Rectal smooth muscle tissue (tissue), 1 donor: ENCODE measurements around the gene HDAC9.
"Not testable (repeated sequence)": the region's sequence is repeated elsewhere in the genome, so short reads cannot be mapped to it uniquely, and the experiment has no call there.

Experiments used
- H3K27ac ChIP-seq: one replicate; pipeline ENCODE4 v1.7.0; 2013; ENCODE audit warnings: low read depth, low read length, inconsistent platforms
- H3K27me3 ChIP-seq: one replicate; pipeline ENCODE4 v1.7.0; 2013; ENCODE audit warnings: low read length; ENCODE audit not compliant: control insufficient read depth, insufficient read depth
- H3K36me3 ChIP-seq: one replicate; pipeline ENCODE4 v1.7.0; 2013; ENCODE audit warnings: low read length; ENCODE audit not compliant: control insufficient read depth, insufficient read depth
- H3K4me1 ChIP-seq: one replicate; pipeline ENCODE4 v1.7.0; 2013; ENCODE audit warnings: low read length; ENCODE audit not compliant: control insufficient read depth, insufficient read depth
- H3K4me3 ChIP-seq: one replicate; pipeline ENCODE4 v1.7.0; 2013; ENCODE audit warnings: low read length
- H3K9ac ChIP-seq: one replicate; pipeline ENCODE4 v1.7.0; 2013; ENCODE audit warnings: low read length

Gene HDAC9

DNA sequence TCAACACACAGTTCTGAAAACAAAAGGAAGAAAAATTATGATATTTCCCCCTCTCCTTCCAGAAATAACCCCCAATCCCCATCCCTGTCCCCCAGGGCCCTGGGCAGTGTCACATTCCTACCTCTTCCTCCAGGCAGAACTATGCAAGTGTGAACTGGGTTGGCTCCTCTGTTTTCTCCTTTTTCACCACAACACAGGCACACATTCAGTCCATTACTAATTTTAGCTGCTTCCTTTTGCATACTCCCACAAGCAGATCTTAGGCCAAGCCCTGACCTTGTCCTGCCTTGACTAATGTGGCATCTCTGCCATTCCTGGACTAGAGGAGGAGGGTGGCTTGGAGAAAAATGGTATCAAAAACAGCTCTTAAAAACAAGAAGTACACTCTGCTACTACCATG, 208.1 kb downstream of the HDAC9 start:
- no peaks in the 10 kb centered on the region for H3K36me3 ChIP-seq
- no peak overlapping the region for H3K9ac ChIP-seq
- no peak overlapping the region for H3K4me3 ChIP-seq
- no peaks in the 10 kb centered on the region for H3K4me1 ChIP-seq
- no peaks in the 10 kb centered on the region for H3K27me3 ChIP-seq
- H3K27ac ChIP-seq: no peak overlapping the region

DNA sequence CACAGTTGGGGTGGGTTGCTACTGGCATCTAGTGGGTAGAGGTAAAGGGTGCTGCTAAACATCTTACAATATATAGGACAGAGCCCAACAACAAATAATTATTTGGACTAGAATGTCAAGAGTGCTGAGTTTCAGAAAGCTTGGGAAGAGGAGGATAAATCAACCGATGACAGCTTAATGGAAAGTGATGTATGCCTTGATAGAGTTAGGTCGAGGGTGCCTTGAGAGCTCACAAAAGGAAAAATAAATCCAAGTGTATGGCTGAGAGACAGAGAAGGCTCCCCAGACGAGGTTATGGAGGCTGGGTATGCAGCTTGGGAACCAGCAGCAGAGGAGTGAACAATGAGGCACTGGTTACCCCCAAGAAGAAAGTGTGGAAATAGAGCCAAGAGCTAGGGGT, 211.1 kb downstream of the HDAC9 start:
- H3K36me3 ChIP-seq: no peaks in the 10 kb centered on the region
- no peak overlapping the region for H3K27ac ChIP-seq
- H3K4me1 ChIP-seq: no peaks in the 10 kb centered on the region
- no peak overlapping the region for H3K4me3 ChIP-seq
- H3K9ac ChIP-seq: no peak overlapping the region
- H3K27me3 ChIP-seq: no peaks in the 10 kb centered on the region

DNA sequence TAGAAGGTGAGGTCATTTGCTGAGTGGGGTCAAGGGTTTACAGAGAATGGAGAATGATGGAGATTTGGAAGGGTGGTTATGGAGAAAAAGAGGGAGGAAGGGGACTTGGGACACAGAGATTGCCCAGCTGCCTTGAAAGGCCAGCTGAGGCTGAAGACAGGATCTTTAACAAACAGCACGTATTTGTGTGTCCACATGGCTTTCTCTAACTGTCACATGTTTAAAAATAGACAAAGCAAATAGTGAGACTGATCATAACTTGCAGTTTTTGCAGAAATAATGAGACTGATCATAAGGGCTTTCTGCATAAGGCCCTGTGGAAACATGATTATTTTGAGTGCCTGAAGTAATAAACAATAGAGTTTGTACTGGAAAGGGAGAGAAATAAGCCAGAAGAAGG, 212.7 kb downstream of the HDAC9 start:
- no peak overlapping the region for H3K27ac ChIP-seq
- no peaks in the 10 kb centered on the region for H3K27me3 ChIP-seq
- no peak overlapping the region for H3K4me3 ChIP-seq
- H3K4me1 ChIP-seq: no peaks in the 10 kb centered on the region
- H3K9ac ChIP-seq: no peak overlapping the region
- no peaks in the 10 kb centered on the region for H3K36me3 ChIP-seq

DNA sequence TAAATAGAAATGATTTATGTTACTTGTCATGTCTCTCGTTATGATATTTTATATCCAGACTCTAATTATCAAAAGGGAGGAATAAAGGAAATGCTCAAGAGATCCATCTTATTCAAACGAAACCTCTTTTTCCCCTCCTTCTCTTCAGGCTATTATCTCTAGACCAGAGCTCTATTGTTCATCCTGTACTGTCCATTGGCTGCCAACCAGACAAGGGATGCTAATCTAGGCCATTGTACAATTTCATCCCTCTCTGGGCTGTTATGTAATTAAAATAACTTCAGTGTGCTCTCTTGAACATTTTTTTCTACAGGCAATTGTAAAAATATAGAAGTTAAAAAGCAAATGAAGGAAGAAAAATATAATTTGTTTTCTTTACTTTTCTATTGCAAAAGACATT, 220.4 kb downstream of the HDAC9 start:
- no peak overlapping the region for H3K9ac ChIP-seq
- no peaks in the 10 kb centered on the region for H3K36me3 ChIP-seq
- H3K27me3 ChIP-seq: no peaks in the 10 kb centered on the region

DNA sequence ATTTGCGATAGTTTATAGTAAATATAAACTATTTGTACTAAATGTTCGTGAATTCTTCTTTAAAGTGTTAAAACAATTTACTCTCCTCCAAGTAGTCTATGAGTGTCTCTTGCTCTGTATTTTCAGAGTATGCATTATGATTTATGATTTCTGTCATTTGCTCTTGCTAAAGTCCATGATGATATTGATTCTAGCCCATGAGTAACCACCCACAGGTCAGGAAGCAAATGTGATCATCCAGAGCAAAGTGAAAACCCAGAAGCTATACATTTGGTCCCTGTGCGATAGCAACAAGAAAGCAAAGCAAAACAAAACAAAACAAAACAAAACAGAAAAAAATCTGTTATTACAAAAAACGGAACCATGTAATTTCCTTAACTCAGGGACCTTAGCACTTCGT, 225.9 kb downstream of the HDAC9 start:
- Histone ChIP-seq H3K9ac (no peak overlapping the region), H3K4me1 (no peaks in the 10 kb centered on the region), H3K27me3 (no peaks in the 10 kb centered on the region), H3K36me3 (no peaks in the 10 kb centered on the region), H3K27ac (no peak overlapping the region), H3K4me3 (no peak overlapping the region)

More for the DNA sequence above, 220.4 kb downstream of the HDAC9 start:
- H3K4me3 ChIP-seq: no peak overlapping the region
- H3K4me1 ChIP-seq: no peaks in the 10 kb centered on the region
- H3K27ac ChIP-seq: no peak overlapping the region

DNA sequence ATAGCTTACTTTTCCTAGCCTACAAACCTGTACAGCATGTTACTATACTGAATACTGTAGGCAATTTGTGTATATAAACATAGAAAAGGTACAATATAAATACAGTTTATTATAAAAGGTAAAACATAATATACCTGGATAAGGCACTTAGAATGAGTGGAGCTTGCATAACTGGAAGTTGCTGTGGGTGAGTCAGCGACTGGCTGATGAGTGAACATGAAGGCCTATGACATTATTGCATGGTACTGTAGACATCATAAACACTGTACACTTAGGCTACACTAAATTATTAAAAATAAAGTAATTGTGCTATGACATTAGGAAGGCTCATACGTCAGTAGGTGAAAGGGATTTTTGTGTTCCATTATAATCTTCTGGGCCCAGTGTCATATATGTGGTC, 228.8 kb downstream of the HDAC9 start:
- Histone ChIP-seq H3K27ac (no peak overlapping the region), H3K27me3 (no peaks in the 10 kb centered on the region), H3K4me1 (no peaks in the 10 kb centered on the region), H3K9ac (no peak overlapping the region), H3K36me3 (no peaks in the 10 kb centered on the region), H3K4me3 (no peak overlapping the region)

DNA sequence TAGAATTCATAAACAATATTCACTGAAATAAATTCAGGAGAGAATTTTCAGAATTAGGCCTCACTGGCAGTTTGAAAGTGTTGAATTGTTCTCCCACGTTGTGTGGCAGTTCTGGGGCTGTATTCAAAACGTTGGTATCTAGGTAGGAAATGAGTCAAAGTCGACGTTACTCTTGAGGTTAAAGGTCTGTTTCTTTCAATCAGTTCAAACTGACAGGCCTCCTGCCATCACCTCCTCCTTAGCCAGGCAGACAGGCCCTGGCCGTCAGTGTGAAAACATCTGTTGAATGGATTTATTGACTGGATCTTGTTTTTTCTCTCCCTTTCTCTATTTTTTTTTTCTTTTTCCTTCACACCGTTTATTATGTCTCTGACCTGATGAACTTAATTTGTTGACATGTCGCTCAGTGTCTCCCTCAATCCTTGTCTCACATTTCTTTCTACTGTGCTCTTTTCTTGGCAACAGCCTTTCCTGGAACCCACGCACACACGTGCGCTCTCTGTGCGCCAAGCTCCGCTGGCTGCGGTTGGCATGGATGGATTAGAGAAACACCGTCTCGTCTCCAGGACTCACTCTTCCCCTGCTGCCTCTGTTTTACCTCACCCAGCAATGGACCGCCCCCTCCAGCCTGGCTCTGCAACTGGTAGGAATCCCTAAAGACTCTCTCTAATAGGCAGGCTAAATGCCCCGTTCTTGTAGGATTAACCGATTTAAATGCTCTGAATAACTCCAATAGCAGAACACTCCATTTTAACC, 231.7 kb downstream of the HDAC9 start:
- H3K9ac ChIP-seq: no peak overlapping the region
- H3K36me3 ChIP-seq: no peaks in the 10 kb centered on the region
- H3K4me3 ChIP-seq: no peak overlapping the region
- no peaks in the 10 kb centered on the region for H3K4me1 ChIP-seq
- H3K27ac ChIP-seq: no peak overlapping the region
- H3K27me3 ChIP-seq: no peaks in the 10 kb centered on the region

DNA sequence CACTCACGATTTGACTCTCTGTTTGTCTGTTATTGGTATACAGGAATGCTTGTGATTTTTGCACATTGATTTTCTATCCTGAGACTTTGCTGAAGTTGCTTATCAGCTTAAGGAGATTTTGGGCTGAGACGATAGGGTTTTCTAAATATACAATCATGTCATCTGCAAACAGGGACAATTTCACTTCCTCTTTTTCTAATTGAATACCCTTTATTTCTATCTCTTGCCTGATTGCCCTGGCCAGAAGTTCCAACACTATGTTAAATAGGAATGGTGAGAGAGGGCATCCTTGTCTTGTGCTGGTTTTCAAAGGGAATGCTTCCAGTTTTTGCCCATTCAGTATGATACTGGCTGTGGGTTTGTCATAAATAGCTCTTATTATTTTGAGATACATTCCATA, 240.5 kb downstream of the HDAC9 start:
- H3K4me3 ChIP-seq, H3K27me3 ChIP-seq, H3K27ac ChIP-seq, H3K36me3 ChIP-seq, H3K9ac ChIP-seq, H3K4me1 ChIP-seq: not testable (repeated sequence)

DNA sequence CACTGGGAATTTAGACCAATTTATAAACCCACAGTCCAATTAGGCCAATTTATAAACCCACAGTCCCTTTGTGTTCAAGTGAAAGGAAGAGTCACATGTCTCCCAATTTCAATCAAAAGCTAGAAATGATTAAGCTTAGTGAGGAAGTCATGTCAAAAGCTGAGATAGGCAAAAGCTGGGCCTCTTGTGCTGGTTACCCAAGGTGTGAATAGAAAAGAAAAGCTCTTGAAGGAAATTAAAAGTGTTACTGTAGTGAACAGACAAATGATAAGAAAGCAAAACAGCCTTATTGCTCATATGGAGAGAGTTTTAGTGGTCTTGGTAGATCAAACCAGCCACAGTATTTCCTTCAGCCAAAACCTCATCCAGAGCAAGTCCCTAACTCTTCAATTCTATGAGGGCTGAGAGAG, 245.0 kb downstream of the HDAC9 start:
- no peaks in the 10 kb centered on the region for H3K4me1 ChIP-seq
- no peaks in the 10 kb centered on the region for H3K27me3 ChIP-seq
- H3K36me3 ChIP-seq: no peaks in the 10 kb centered on the region
- no peak overlapping the region for H3K4me3 ChIP-seq
- H3K9ac ChIP-seq: no peak overlapping the region
- no peak overlapping the region for H3K27ac ChIP-seq

DNA sequence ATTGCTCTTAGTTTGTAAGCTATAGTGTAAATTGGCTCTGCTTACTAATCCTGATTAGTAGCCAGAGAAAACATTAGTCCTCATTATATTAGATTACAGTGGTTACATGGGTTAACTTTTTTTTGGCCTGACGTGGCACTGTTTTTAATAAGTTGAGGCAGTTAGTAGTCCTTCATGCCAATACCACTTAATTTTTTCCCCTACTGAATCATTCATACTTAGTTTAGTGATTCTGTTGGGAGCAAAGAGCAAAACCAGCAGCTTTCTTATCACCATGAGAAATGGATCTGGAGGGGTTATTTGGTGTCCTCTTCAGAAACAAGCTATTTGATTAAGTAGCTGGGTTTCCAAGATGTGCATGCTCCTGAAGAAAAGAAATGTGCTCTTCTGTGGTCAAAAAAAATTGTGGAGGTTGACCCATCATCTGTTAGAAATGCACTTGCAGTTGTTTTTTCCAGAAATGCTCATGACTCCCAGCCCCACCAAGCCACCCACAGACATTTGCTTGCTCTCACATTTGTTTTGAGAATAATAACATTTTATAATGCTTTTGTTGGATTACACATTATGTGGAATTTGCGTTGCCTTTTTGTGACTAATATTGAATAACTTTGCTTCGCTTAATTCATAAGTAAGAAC, 258.5 kb downstream of the HDAC9 start:
- Histone ChIP-seq H3K36me3 (no peaks in the 10 kb centered on the region), H3K9ac (no peak overlapping the region), H3K4me3 (no peak overlapping the region)

DNA sequence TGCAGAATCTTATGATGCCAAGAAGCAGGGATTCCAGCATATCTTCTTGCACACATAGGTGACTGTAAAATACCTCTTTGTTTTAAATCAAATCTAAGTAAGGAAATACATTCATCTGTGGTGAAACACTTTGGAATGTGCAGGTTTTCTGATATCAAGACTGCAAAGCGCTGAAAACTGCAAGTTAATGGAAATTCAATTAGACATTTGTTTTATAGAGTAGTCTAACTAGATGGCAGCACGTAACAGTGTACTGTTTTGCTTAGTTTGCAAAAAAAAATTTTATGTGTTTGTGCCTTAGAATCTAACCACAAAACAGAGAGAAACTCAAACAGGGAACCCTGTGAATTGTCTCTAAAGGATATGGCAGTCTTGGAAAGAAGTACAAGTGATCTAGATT, 259.2 kb downstream of the HDAC9 start:
- Histone ChIP-seq H3K4me3 (no peak overlapping the region), H3K27ac (no peak overlapping the region), H3K36me3 (no peaks in the 10 kb centered on the region)

More for the DNA sequence above, 258.5 kb downstream of the HDAC9 start:
- Histone ChIP-seq H3K4me1 (no peaks in the 10 kb centered on the region), H3K27me3 (no peaks in the 10 kb centered on the region), H3K27ac (no peak overlapping the region)

DNA sequence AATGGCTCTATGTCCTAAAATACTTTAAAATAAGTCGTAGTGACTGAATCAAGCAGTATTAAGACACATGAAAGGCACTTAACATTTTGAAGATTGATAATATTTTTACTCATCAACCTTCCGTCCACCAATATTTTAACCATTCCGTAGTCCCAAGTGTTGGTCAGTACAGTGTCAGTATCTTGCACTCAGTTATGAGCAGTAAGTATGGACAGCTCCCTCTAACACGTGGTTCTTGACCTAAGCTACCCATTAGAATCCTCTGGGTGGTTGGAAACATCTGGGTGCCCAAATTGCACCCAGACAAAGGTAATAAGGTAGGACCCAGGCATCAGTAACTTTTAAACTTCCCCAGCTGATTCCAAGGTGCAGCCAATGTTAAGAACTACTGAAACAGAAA, 260.2 kb downstream of the HDAC9 start:
- no peaks in the 10 kb centered on the region for H3K36me3 ChIP-seq
- no peak overlapping the region for H3K9ac ChIP-seq
- H3K27me3 ChIP-seq: no peaks in the 10 kb centered on the region
- no peaks in the 10 kb centered on the region for H3K4me1 ChIP-seq
- no peak overlapping the region for H3K27ac ChIP-seq
- no peak overlapping the region for H3K4me3 ChIP-seq

More for the DNA sequence above, 259.2 kb downstream of the HDAC9 start:
- no peaks in the 10 kb centered on the region for H3K27me3 ChIP-seq
- no peak overlapping the region for H3K9ac ChIP-seq
- no peaks in the 10 kb centered on the region for H3K4me1 ChIP-seq
